Muscle layer of duodenum (tissue), 2 donors: ENCODE results near the gene TIRAP.
A peak's percentile ranks its signal among the peaks of the same experiment; 100 is the strongest.
"Not testable (repeated sequence)": the region's sequence is repeated elsewhere in the genome, so short reads cannot be mapped to it uniquely, and the experiment has no call there.

Experiments
- H3K27ac ChIP-seq: one replicate; pipeline ENCODE4 v1.7.0; 2013; ENCODE audit warnings: mild to moderate bottlenecking, low read length
- H3K27me3 ChIP-seq: one replicate; pipeline ENCODE4 v1.7.0; 2013; ENCODE audit warnings: low read depth, mild to moderate bottlenecking, control low read depth, low read length
- H3K36me3 ChIP-seq, 2 donors: one replicate each; pipeline ENCODE4 v1.7.0; 2013; ENCODE audit warnings: low read length in 2 of 2, control low read depth in 1 of 2, mild to moderate bottlenecking in 1 of 2; ENCODE audit not compliant: insufficient read depth in 2 of 2, control insufficient read depth in 1 of 2
- H3K4me1 ChIP-seq, 2 donors: one replicate each; pipeline ENCODE4 v1.7.0; 2013; ENCODE audit warnings: low read length in 2 of 2, mild to moderate bottlenecking in 2 of 2, control low read depth in 1 of 2, moderate library complexity in 1 of 2; ENCODE audit not compliant: insufficient read depth in 2 of 2, control insufficient read depth in 1 of 2
- H3K4me3 ChIP-seq, 2 donors: one replicate each; pipeline ENCODE4 v1.7.0; 2013; ENCODE audit warnings: low read length in 2 of 2, low read depth in 1 of 2, mild to moderate bottlenecking in 1 of 2
- H3K9me3 ChIP-seq, 2 donors: one replicate each; pipeline ENCODE4 v1.7.0; 2013; ENCODE audit warnings: low read length in 2 of 2, control low read depth in 1 of 2, mild to moderate bottlenecking in 1 of 2; ENCODE audit not compliant: control insufficient read depth in 1 of 2
- donor health status: healthy.

The TIRAP gene

DNA sequence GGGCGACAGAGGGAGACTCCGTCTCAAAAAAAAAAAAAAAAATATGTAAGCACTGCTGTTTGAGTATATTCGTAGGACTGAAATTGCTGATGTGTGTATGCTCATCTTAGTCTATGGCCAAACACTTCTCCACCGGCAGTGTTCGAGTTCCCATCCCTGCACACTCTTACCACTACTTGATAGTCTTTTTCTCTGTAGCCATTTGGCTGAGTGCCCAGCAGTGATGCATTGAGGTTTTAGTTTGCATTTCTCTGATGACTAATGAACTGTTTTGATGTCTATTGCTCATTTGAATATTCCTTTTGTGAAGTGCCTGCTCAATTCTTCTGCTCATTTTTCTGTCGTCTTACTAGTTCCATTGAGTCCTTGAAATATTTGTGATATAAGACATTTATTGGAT is 1.9 kb downstream of the TIRAP start:
- H3K27me3 ChIP-seq, result no peaks in the 10 kb centered on the region
- no peaks in the 10 kb centered on the region for H3K9me3 ChIP-seq
- no peak overlapping the region for H3K4me3 ChIP-seq
- H3K36me3 ChIP-seq, result peaks cover 3 to 7% of the 10 kb centered on the region in 2 donors
- H3K4me1 ChIP-seq, result peaks cover 9 to 17% of the 10 kb centered on the region in 2 donors
- no peak overlapping the region for H3K27ac ChIP-seq

DNA sequence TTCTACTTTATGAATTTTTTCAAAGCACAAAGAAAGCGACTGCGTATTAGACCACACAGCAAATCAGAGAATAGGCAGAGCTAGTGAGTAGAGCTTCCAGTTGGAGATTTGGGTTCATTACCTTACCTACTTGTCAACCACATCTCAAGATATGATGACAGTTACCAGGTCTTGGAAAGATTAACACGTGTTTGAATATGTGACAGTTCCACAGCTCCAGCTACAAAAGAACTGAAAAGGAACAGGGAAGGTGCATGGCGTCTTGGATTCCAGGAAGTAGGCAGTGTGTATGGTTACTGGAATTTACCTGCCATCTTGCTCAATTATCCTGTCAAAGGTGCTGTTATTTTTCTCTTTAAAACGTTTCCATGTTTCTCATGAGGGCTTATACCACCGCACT is 5.3 kb downstream of the TIRAP start:
- no peaks in the 10 kb centered on the region for H3K27me3 ChIP-seq
- no peaks in the 10 kb centered on the region for H3K9me3 ChIP-seq
- H3K27ac ChIP-seq, result no peak overlapping the region
- peaks cover 4 to 19% of the 10 kb centered on the region in 2 donors for H3K4me1 ChIP-seq
- peaks cover 30 to 31% of the 10 kb centered on the region in 2 donors for H3K36me3 ChIP-seq
- no peak overlapping the region for H3K4me3 ChIP-seq

DNA sequence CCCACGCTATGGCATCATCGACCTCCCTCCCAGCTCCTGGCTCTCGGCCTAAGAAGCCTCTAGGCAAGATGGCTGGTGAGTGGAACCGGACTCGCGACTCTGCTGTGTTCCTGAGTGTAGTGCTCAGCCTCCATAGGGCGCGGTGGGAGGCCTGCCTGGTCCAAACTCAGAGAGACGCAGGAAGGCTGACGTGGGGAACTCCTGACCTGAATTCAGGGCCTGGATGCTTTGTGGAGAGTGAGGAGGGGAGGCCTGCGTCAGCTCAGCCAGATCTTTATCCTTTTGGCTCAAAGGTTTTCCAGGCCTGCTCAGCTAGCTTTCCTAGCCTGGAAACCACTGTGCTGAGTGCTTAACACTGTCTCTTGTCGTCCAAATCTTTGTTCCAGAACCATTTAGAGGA is 8.0 kb downstream of the TIRAP start:
- H3K9me3 ChIP-seq, result no peaks in the 10 kb centered on the region
- H3K27ac ChIP-seq, result no peak overlapping the region
- no peak overlapping the region for H3K4me3 ChIP-seq
- no peaks in the 10 kb centered on the region for H3K27me3 ChIP-seq
- peaks cover 42 to 46% of the 10 kb centered on the region in 2 donors for H3K36me3 ChIP-seq
- H3K4me1 ChIP-seq, result peaks cover 0 to 8% of the 10 kb centered on the region in 2 donors

DNA sequence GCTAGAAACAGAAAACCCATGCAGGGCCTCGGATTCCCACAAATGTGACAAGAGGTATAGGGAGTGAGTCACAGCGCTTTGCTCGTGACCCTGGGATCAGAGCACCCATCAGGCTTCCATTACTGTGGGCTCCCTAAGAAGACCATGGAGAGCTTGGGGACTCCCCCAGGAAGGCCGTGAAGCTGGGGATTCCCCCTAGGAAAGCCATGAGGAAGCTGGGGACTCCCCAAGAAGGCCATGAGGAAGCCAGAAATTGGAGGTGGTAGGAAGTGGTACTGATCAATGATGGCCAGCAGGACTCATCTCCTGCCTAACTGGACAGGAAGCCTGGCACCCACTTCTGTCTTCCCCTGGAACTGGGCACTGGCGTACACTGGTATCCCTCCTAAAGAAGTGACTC is 10.8 kb downstream of the TIRAP start:
- H3K36me3 ChIP-seq, result peaks cover 36 to 47% of the 10 kb centered on the region in 2 donors
- no peaks in the 10 kb centered on the region for H3K9me3 ChIP-seq

DNA sequence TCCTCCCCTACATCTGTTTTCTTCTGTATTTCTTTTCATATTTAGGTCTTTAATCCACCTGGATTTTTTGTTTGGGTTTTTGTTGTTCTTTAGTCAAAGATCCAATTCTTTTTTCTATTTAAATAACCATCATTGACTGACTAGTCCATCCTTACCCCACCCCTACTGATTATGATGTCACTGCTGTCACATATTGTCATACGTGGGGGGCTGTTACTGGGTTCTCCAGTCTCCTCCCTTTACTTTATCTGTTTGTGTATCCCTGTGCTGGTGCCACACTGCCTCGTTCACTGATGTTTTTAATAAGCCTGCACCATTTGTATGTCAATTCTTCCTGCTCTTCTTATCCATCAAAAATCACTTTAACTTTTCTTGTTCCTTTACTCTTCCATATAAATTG is 14.1 kb downstream of the TIRAP start:
- Histone ChIP-seq H3K4me1 (no peaks in the 10 kb centered on the region), H3K27me3 (no peaks in the 10 kb centered on the region), H3K27ac (no peak overlapping the region), H3K4me3 (no peak overlapping the region), H3K9me3 (no peaks in the 10 kb centered on the region), H3K36me3 (peaks cover 22 to 32% of the 10 kb centered on the region in 2 donors)

More for the DNA sequence above, 10.8 kb downstream of the TIRAP start:
- Histone ChIP-seq H3K27me3 (no peaks in the 10 kb centered on the region), H3K4me1 (peaks cover 0 to 8% of the 10 kb centered on the region in 2 donors), H3K4me3 (no peak overlapping the region), H3K27ac (no peak overlapping the region)

DNA sequence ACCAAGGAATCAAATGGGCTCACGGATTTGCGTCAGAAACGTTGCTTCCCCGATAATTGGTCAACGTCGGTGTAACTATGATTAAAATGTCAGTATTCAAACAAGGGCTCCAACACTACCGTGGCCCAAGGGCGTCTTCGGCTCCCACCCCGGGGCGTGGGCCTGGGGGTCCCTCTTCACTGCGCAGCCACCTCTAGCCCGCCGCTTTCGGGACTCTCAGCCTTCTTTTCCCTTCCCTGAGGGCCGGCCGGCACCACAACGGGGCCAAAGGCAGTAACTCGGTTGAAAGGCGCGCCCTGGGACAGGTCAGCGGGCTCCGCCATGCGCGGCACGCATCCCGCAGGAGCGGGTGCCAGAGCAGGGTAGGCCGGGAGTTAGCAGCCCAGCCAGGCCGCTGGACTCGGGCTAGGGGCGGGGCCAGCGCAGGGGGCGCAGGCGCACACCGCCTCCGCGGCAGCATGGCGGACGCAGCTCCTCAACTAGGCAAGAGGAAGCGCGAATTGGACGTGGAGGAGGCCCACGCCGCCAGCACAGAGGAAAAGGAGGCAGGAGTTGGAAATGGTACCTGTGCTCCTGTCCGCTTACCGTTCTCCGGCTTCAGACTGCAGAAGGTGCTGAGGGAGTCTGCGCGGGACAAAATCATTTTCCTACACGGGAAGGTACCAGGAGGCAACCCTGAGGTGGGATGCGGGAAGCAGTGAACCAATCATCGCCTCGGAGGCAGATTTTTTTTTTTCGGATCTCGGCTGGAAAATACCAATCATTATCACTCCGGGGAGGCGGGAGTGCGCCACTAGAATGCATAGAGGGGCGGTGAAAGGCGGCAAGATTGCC is 20.9 kb downstream of the TIRAP start, which contains the start of gene DCPS:
DCPS (plus strand) TSS at position 438 of the 834 bp plus-strand sequence; CDS start at position 459, 21 bp downstream.
- Histone ChIP-seq H3K27me3 (no peaks in the 10 kb centered on the region), H3K4me3 (peak within 1 kb of the TSS; percentile 80), H3K4me1 (peaks cover 4 to 12% of the 10 kb centered on the region in 2 donors), H3K27ac (peak within 1 kb of the TSS; percentile 90), H3K9me3 (no peaks in the 10 kb centered on the region), H3K36me3 (no peaks in the 10 kb centered on the region)

DNA sequence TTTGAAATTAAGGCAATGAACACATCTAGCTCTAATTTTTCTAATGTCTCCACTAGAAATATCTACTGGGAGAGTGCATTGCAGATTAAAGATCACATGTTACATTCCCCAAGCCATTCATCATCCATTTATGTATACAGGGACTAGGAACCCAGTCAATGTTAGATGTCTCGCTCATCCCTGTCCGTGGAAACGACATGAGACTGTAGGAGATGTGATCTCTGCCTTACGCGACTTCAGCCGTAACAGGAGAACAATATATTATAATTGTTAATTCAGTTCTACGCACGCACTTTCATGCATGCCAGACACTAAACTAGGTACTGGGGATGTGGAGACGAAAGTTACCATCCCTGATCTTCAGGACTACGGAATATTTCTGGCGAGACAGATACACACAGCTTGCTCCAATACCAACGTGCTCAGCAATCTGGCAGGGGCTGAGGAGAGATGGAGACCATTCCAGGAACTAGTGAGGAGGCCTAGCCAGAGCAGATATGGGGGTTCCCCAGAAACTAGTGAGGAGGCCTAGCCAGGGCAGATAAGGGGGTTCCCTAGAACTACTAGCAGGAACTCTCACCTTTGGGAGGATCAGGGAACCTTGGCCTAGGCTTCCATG is 21.7 kb downstream of the TIRAP start:
- Histone ChIP-seq H3K27me3 (no peaks in the 10 kb centered on the region), H3K36me3 (no peaks in the 10 kb centered on the region), H3K4me3 (peak overlapping the region; percentile 80), H3K27ac (peak overlapping the region; percentile 90), H3K9me3 (no peaks in the 10 kb centered on the region), H3K4me1 (peaks cover 4 to 12% of the 10 kb centered on the region in 2 donors)

DNA sequence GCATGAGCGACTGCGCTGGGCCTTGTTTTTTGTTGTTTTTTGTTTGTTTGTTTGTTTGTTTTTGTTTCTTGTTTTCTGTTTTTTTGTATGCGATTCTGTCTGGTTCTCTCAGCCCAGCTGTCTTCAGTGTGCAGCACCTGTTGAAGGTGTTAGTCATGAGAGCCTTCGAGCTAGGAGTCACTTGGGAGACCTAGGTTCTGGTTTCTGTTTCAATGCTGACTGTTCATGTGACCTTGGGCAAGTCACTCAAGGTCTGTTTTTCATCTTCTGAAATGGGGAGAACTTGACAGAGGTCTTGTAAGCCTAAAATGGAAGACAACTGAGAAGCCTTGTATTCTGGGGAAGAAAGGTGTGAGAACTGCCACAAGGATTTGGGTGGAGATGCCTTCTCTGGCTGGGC is 22.8 kb downstream of the TIRAP start:
- no peak overlapping the region for H3K27ac ChIP-seq
- no peaks in the 10 kb centered on the region for H3K27me3 ChIP-seq
- H3K36me3 ChIP-seq, result no peaks in the 10 kb centered on the region
- H3K4me1 ChIP-seq, result peaks cover 5 to 18% of the 10 kb centered on the region in 2 donors
- no peaks in the 10 kb centered on the region for H3K9me3 ChIP-seq
- H3K4me3 ChIP-seq, result no peak overlapping the region

DNA sequence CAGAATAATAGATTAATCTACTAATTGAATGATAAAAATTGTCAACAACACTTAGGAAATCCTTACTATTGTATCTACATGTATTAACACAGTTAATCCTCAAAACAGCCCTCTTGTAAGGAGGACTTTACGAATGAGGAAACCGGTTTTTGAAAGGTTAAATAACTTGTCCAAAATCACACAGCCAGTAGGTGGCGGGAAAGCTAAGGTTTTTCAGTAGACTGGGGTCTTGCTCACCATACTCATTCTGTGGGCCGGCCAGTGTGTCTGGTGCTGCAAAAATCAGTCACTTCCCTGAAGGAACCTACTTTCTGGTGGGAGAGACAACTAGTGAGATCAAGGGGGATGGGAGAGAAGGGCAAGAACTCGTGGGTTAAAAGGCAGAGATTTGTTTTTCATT is 24.8 kb downstream of the TIRAP start:
- Histone ChIP-seq H3K36me3 (no peaks in the 10 kb centered on the region), H3K27ac (no peak overlapping the region), H3K27me3 (no peaks in the 10 kb centered on the region), H3K9me3 (no peaks in the 10 kb centered on the region), H3K4me1 (peaks cover 7 to 21% of the 10 kb centered on the region in 2 donors), H3K4me3 (no peak overlapping the region)

DNA sequence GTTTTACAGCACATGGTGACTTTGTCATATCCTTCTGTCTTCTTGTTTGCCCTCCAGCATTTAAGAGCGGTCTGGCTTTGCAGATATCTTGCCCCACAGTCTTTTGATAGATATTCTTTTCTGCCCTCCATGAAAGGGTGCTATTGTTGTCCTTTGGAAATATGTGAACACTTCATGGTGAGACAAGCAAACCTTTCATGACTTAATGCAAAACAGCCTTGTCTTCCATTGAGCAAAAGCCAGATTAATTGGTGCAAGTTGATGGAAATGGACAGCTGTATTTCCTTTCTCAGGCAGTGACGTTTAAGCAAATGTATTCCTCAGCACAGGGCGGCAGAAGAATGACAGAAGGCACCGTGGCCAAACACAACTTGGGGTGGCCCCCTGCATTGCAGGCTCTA is 25.4 kb downstream of the TIRAP start:
- Histone ChIP-seq H3K27me3 (no peaks in the 10 kb centered on the region), H3K4me3 (no peak overlapping the region), H3K9me3 (no peaks in the 10 kb centered on the region), H3K36me3 (no peaks in the 10 kb centered on the region), H3K4me1 (peaks cover 7 to 18% of the 10 kb centered on the region in 2 donors), H3K27ac (no peak overlapping the region)

DNA sequence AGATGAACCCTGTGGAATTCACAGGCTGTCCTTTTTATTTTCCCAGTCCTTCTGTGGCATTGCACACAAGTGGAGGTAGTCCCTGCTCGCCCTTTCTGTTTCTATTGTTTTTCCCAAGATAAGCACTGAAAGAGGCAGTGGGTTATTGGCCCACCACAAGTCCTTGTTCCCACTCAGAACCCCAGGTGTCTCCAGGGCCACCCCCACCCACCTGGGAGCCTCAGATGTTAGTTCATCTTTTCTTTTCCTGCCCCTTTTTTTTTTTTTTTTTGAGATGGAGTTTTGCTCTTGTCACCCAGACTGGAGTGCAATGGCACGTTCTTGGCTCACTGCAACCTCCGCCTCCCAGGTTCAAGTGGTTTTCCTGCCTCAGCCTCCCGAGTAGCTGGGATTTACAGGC is 25.9 kb downstream of the TIRAP start:
- not testable (repeated sequence) for H3K9me3 ChIP-seq, H3K27me3 ChIP-seq, H3K27ac ChIP-seq, H3K36me3 ChIP-seq, H3K4me3 ChIP-seq
- peaks cover 7 to 17% of the 10 kb centered on the region in 2 donors for H3K4me1 ChIP-seq
